Astrocyte (in vitro differentiated cells and primary cell): Measurements from ENCODE around the gene DEGS2. TPM values are rescaled to one million over a fixed set of nuclear protein-coding genes. Genes with fewer than 3 reads are reported as not detected.

ENCODE experiments used
- DNase-seq: peaks from one replicate; pipeline ENCODE4 v3.0.0-alpha.2; 2010; ENCODE audit warnings: low read depth
- FAIRE-seq: peaks from 2 replicates; lab custom pipeline; 2011; peaks lifted over from hg19 to GRCh38; lab: Jason Lieb, UNC
- H2AFZ ChIP-seq: 2 replicates; pipeline ENCODE4 v1.6.0; 2012; ENCODE audit warnings: low read depth, low read length, inconsistent platforms
- H3K27ac ChIP-seq: 2 replicates; pipeline ENCODE4 v1.5.1; 2011; ENCODE audit warnings: low read depth, low read length, inconsistent platforms
- H3K27me3 ChIP-seq: 2 replicates; pipeline ENCODE4 v1.6.0; 2011; ENCODE audit warnings: low read length, inconsistent platforms; ENCODE audit not compliant: insufficient read depth
- H3K36me3 ChIP-seq: 2 replicates; pipeline ENCODE4 v1.5.1; 2011; ENCODE audit warnings: low read length, inconsistent platforms; ENCODE audit not compliant: insufficient read depth
- H3K4me1 ChIP-seq: 2 replicates; pipeline ENCODE4 v1.5.1; 2011; ENCODE audit warnings: low read length, inconsistent platforms; ENCODE audit not compliant: insufficient read depth
- H3K4me2 ChIP-seq: 2 replicates; pipeline ENCODE4 v1.6.0; 2012; ENCODE audit warnings: low read length, inconsistent platforms
- H3K4me3 ChIP-seq: 2 replicates; pipeline ENCODE4 v1.5.1; 2011; ENCODE audit warnings: low read depth, mild to moderate bottlenecking, low read length, inconsistent platforms; ENCODE audit not compliant: insufficient read depth
- H3K79me2 ChIP-seq: 2 replicates; pipeline ENCODE4 v1.6.0; 2012; ENCODE audit warnings: mild to moderate bottlenecking, low read length, inconsistent platforms; ENCODE audit not compliant: insufficient read depth
- H3K9ac ChIP-seq: 2 replicates; pipeline ENCODE4 v1.6.0; 2012; ENCODE audit warnings: mild to moderate bottlenecking, low read length, inconsistent platforms
- H3K9me3 ChIP-seq: 2 replicates; pipeline ENCODE4 v1.5.1; 2012; ENCODE audit warnings: low read depth, mild to moderate bottlenecking, low read length, inconsistent platforms; ENCODE audit not compliant: insufficient read depth
- H4K20me1 ChIP-seq: 2 replicates; pipeline ENCODE4 v1.6.0; 2012; ENCODE audit warnings: low read length, inconsistent platforms; ENCODE audit not compliant: insufficient read depth
- H3K27ac Mint-ChIP-seq: one replicate; pipeline ENCODE4 v1.8.0; 2021; ENCODE audit warnings: mild to moderate bottlenecking, mixed read lengths; ENCODE audit not compliant: unreplicated experiment
- H3K27me3 Mint-ChIP-seq: one replicate; pipeline ENCODE4 v1.8.0; 2021; ENCODE audit warnings: low read depth, mixed read lengths; ENCODE audit not compliant: unreplicated experiment
- H3K36me3 Mint-ChIP-seq: one replicate; pipeline ENCODE4 v1.8.0; 2021; ENCODE audit warnings: low read depth, mixed read lengths; ENCODE audit not compliant: unreplicated experiment
- H3K4me1 Mint-ChIP-seq: one replicate; pipeline ENCODE4 v1.8.0; 2021; ENCODE audit warnings: low read depth, mixed read lengths; ENCODE audit not compliant: unreplicated experiment
- H3K4me3 Mint-ChIP-seq: one replicate; pipeline ENCODE4 v1.8.0; 2021; ENCODE audit warnings: mild to moderate bottlenecking, moderate library complexity, mixed read lengths; ENCODE audit not compliant: unreplicated experiment
- H3K9me3 Mint-ChIP-seq: one replicate; pipeline ENCODE4 v1.8.0; 2021; ENCODE audit warnings: mild to moderate bottlenecking, mixed read lengths; ENCODE audit not compliant: unreplicated experiment
- CTCF ChIP-seq: IDR thresholded peaks from 2 replicates; pipeline ENCODE4 v1.5.1; 2011; ENCODE audit warnings: low read depth, mild to moderate bottlenecking, inconsistent platforms, low read length, moderate library complexity; ENCODE audit not compliant: insufficient read depth
- EZH2 ChIP-seq: IDR thresholded peaks from 2 replicates; pipeline ENCODE4 v1.6.1; 2012; ENCODE audit warnings: mild to moderate bottlenecking, low read length, inconsistent platforms; ENCODE audit not compliant: insufficient read depth
- total RNA-seq: library from RNA; stranded (reverse); gene quantifications from 2 replicates; pipeline ENCODE4 v1.2.1, GENCODE V29; 2021

Gene DEGS2
- total RNA-seq, 1 donor from 2014 or later, result not detected

- Mint-ChIP-seq H3K4me1 (no peaks in the 10 kb centered on the region), H3K27ac (no peak overlapping the region), H3K36me3 (peaks cover 1% of the 10 kb centered on the region), H3K9me3 (no peaks in the 10 kb centered on the region), H3K4me3 (no peak overlapping the region), H3K27me3 (peaks cover 18% of the 10 kb centered on the region)
- Histone ChIP-seq H3K9ac (no peak overlapping the region), H3K27ac (no peak overlapping the region), H4K20me1 (no peaks in the 10 kb centered on the region), H2AFZ (no peak overlapping the region), H3K4me3 (no peak overlapping the region), H3K36me3 (no peaks in the 10 kb centered on the region), H3K4me2 (no peak overlapping the region), H3K79me2 (no peaks in the 10 kb centered on the region), H3K27me3 (no peaks in the 10 kb centered on the region), H3K4me1 (no peaks in the 10 kb centered on the region), H3K9me3 (no peaks in the 10 kb centered on the region)
- DNase-seq, result no peak
- no peak for FAIRE-seq
- TF ChIP-seq CTCF (no peak), EZH2 (no peak)
These were observed 11.6 kb downstream of the DEGS2 start for GRCh38 chr14:100147691-100148464.

- no peaks in the 10 kb centered on the region for H3K4me1 Mint-ChIP-seq
- Histone ChIP-seq H3K4me2 (no peak overlapping the region), H3K9ac (no peak overlapping the region), H3K27me3 (no peaks in the 10 kb centered on the region), H2AFZ (no peak overlapping the region), H4K20me1 (no peaks in the 10 kb centered on the region), H3K4me1 (no peaks in the 10 kb centered on the region), H3K9me3 (no peaks in the 10 kb centered on the region), H3K4me3 (no peak overlapping the region), H3K27ac (no peak overlapping the region), H3K79me2 (no peaks in the 10 kb centered on the region), H3K36me3 (no peaks in the 10 kb centered on the region)
- TF ChIP-seq CTCF (no peak), EZH2 (no peak)
- DNase-seq, result no peak
- no peaks in the 10 kb centered on the region for H3K9me3 Mint-ChIP-seq
- no peak overlapping the region for H3K4me3 Mint-ChIP-seq
- peaks cover 14% of the 10 kb centered on the region for H3K27me3 Mint-ChIP-seq
- H3K27ac Mint-ChIP-seq, result no peak overlapping the region
- peaks cover 1% of the 10 kb centered on the region for H3K36me3 Mint-ChIP-seq
- FAIRE-seq, result no peak
These were observed 12.2 kb downstream of the DEGS2 start for GRCh38 chr14:100147181-100147631.

GRCh38 chr14:100146531-100147091, 12.8 kb downstream of the DEGS2 start:
- Mint-ChIP-seq H3K9me3 (no peaks in the 10 kb centered on the region), H3K27me3 (peaks cover 8% of the 10 kb centered on the region), H3K4me3 (no peak overlapping the region), H3K4me1 (no peaks in the 10 kb centered on the region), H3K36me3 (peaks cover 3% of the 10 kb centered on the region), H3K27ac (no peak overlapping the region)
- Histone ChIP-seq H3K4me3 (no peak overlapping the region), H3K27me3 (no peaks in the 10 kb centered on the region), H3K27ac (no peak overlapping the region), H3K4me1 (no peaks in the 10 kb centered on the region), H3K9me3 (no peaks in the 10 kb centered on the region), H4K20me1 (no peaks in the 10 kb centered on the region), H3K79me2 (no peaks in the 10 kb centered on the region), H3K9ac (no peak overlapping the region), H3K36me3 (no peaks in the 10 kb centered on the region), H3K4me2 (no peak overlapping the region), H2AFZ (no peak overlapping the region)
- no peak for DNase-seq
- no peak for FAIRE-seq
- TF ChIP-seq CTCF (no peak), EZH2 (no peak)
